ENCODE data around the gene SF3B6. TPM values are rescaled to one million over a fixed set of nuclear protein-coding genes. Genes with fewer than 3 reads are reported as not detected.

SF3B6 gene
- 10 to 100 TPM; 73.7 to 93.1 (median 81.5) TPM for total RNA-seq

- H3K4me1 ChIP-seq, result peaks cover 0 to 45% (median 11%) of the 10 kb centered on the region in 4 donors
- H3K9me3 ChIP-seq, result no peaks in the 10 kb centered on the region
- peaks cover 0 to 61% (median 0%) of the 10 kb centered on the region in 3 donors for H3K36me3 ChIP-seq
- TF ChIP-seq POLR2A (IDR thresholded peaks at IDR 0.05) (peak; percentile 54 to 78), CTCF (IDR thresholded peaks at IDR 0.05) (peak in 2 of 5 experiments; percentile 39 to 43), EP300 (IDR thresholded peaks at IDR 0.05) (peak; percentile 94 to 97)
- H3K27ac ChIP-seq, result peak within 1 kb of the TSS; percentile 93 to 97 (median 95)
- peak; percentile 93 to 96 for DNase-seq (ENCODE audit: low spot score in 2 of 2)
- H3K4me3 ChIP-seq, result peak within 1 kb of the TSS; percentile 69 to 84 (median 76)
- 0 to 1% methylated on average over 57 to 64 of the region's 64 CpGs for WGBS, 2 donors
- H3K27me3 ChIP-seq, result no peaks in the 10 kb centered on the region
Measured at GRCh38 chr2:24075915-24076848, at the start of gene SF3B6. TSS of gene SF3B6 (minus strand) at chr2:24076326. CDS start at chr2:24076229, 97 bp downstream.

- H3K27me3 ChIP-seq, result no peaks in the 10 kb centered on the region
- peak overlapping the region; percentile 53 to 79 (median 64) for H3K4me3 ChIP-seq
- no peaks in the 10 kb centered on the region for H3K9me3 ChIP-seq
- no peaks in the 10 kb centered on the region for H3K36me3 ChIP-seq
- TF ChIP-seq POLR2A (IDR thresholded peaks at IDR 0.05) (no peak), EP300 (IDR thresholded peaks at IDR 0.05) (no peak), CTCF (IDR thresholded peaks at IDR 0.05) (no peak)
- H3K27ac ChIP-seq, result peak overlapping the region; percentile 80 to 97 (median 94)
- DNase-seq (ENCODE audit: low spot score in 2 of 2), result peak in 1 of 2 donors; percentile 16
- H3K4me1 ChIP-seq, result peaks cover 0 to 39% (median 11%) of the 10 kb centered on the region in 4 donors
- WGBS, 2 donors, result 7 to 9% methylated on average over 8 of the region's 9 CpGs
Measured at GRCh38 chr2:24123922-24124580, 47.9 kb upstream of the SF3B6 start.

GRCh38 chr2:24123195-24123921, 47.2 kb upstream of the SF3B6 start, which contains the start of the genes FAM228B and PFN4:
TSS of gene FAM228B (plus strand) at chr2:24123469. CDS start at chr2:24124362, 893 bp downstream.
TSS of gene PFN4 (minus strand) at chr2:24123334. CDS start at chr2:24122535, 799 bp downstream.
- Histone ChIP-seq H3K4me1 (peaks cover 0 to 39% (median 11%) of the 10 kb centered on the region in 4 donors), H3K4me3 (peak within 1 kb of the TSS; percentile 53 to 79 (median 64)), H3K9me3 (no peaks in the 10 kb centered on the region), H3K27me3 (no peaks in the 10 kb centered on the region), H3K27ac (peak within 1 kb of the TSS; percentile 80 to 97 (median 94)), H3K36me3 (no peaks in the 10 kb centered on the region)
- DNase-seq (ENCODE audit: low spot score in 2 of 2), result peak; percentile 68 to 71
- peak in 1 of 2 donors; percentile 64 for TF ChIP-seq EP300 (IDR thresholded peaks at IDR 0.05)
- TF ChIP-seq POLR2A (IDR thresholded peaks at IDR 0.05), result peak; percentile 34 to 78
- peak in 2 of 5 experiments; percentile 23 to 36 for TF ChIP-seq CTCF (IDR thresholded peaks at IDR 0.05)
- WGBS, 2 donors, result 0% methylated on average over 4 to 11 of the region's 103 CpGs

- peaks cover 0 to 2% (median 0%) of the 10 kb centered on the region in 3 donors for H3K36me3 ChIP-seq
- H3K27me3 ChIP-seq, result no peaks in the 10 kb centered on the region
- peak overlapping the region; percentile 53 to 79 (median 64) for H3K4me3 ChIP-seq
- no peak for DNase-seq (ENCODE audit: low spot score in 2 of 2)
- 7 to 8% methylated on average over 13 to 14 of the region's 15 CpGs for WGBS, 2 donors
- peak overlapping the region; percentile 80 to 97 (median 94) for H3K27ac ChIP-seq
- TF ChIP-seq CTCF (IDR thresholded peaks at IDR 0.05), result no peak
- no peak for TF ChIP-seq POLR2A (IDR thresholded peaks at IDR 0.05)
- TF ChIP-seq EP300 (IDR thresholded peaks at IDR 0.05), result no peak
- peaks cover 0 to 39% (median 11%) of the 10 kb centered on the region in 4 donors for H3K4me1 ChIP-seq
- no peaks in the 10 kb centered on the region for H3K9me3 ChIP-seq
Measured at GRCh38 chr2:24122366-24123194, 46.5 kb upstream of the SF3B6 start.

Measured in tibial nerve (tissue), 4 donors.